HepG2 (cell line): ENCODE results near the gene CACNA1D. TPM values are rescaled to one million over a fixed set of nuclear protein-coding genes. Genes with fewer than 3 reads are reported as not detected.

ENCODE experiments used
- ATF7 ChIP-seq, 2 experiments: fragments of 450-650 bp in 1 of 2; sonication (generic) in 1 of 2; formaldehyde crosslinking in 1 of 2; IDR thresholded peaks; 2 replicates each; pipeline versions ENCODE4 v1.4.0 to v1.6.1; 2016 to 2020; ENCODE audit warnings: antibody characterized with exemption in 1 of 2, mild to moderate bottlenecking in 1 of 2, missing genetic modification reagents in 1 of 2
- BHLHE40 ChIP-seq: IDR thresholded peaks from 2 replicates; pipeline ENCODE4 v1.6.1; 2011; ENCODE audit warnings: low read length, improper control_type of control experiment
- NFIB ChIP-seq: sonication (generic); formaldehyde crosslinking; IDR thresholded peaks from 2 replicates; pipeline ENCODE4 v1.9.0; 2021; ENCODE audit warnings: missing genetic modification reagents, mild to moderate bottlenecking, borderline replicate concordance
- NR2C2 ChIP-seq: sonication (generic); formaldehyde crosslinking; IDR thresholded peaks from 2 replicates; pipeline ENCODE4 v1.4.0; 2020; ENCODE audit warnings: missing genetic modification reagents, mild to moderate bottlenecking, moderate library complexity, borderline replicate concordance
- RELA ChIP-seq: sonication (generic); formaldehyde crosslinking; IDR thresholded peaks from 2 replicates; pipeline ENCODE4 v1.4.0; 2020; ENCODE audit warnings: missing genetic modification reagents
- SMAD9 ChIP-seq: sonication (generic); formaldehyde crosslinking; IDR thresholded peaks from 2 replicates; pipeline ENCODE4 v1.5.1; 2020; ENCODE audit warnings: mild to moderate bottlenecking, missing genetic modification reagents
- WIZ ChIP-seq: sonication (generic); formaldehyde crosslinking; IDR thresholded peaks from 2 replicates; pipeline ENCODE4 v1.5.1; 2020; ENCODE audit warnings: mild to moderate bottlenecking, missing genetic modification reagents
- ZBTB34 ChIP-seq: sonication (generic); formaldehyde crosslinking; IDR thresholded peaks from 2 replicates; pipeline ENCODE4 v1.8.0; 2022; ENCODE audit warnings: mild to moderate bottlenecking, missing genetic modification reagents
- ZIK1 ChIP-seq: sonication (generic); formaldehyde crosslinking; IDR thresholded peaks from 2 replicates; pipeline ENCODE4 v1.5.0; 2020; ENCODE audit warnings: mild to moderate bottlenecking, low read depth, missing genetic modification reagents, borderline replicate concordance
- ZMYM2 ChIP-seq: sonication (generic); formaldehyde crosslinking; IDR thresholded peaks from 2 replicates; pipeline ENCODE4 v1.8.0; 2022; ENCODE audit warnings: mild to moderate bottlenecking, missing genetic modification reagents
- ZNF121 ChIP-seq: sonication (generic); formaldehyde crosslinking; IDR thresholded peaks from 2 replicates; pipeline ENCODE4 v1.5.0; 2020; ENCODE audit warnings: mild to moderate bottlenecking, missing genetic modification reagents
- ZNF564 ChIP-seq: sonication (generic); formaldehyde crosslinking; IDR thresholded peaks from 2 replicates; pipeline ENCODE4 v1.8.1; 2023; ENCODE audit warnings: mild to moderate bottlenecking, missing genetic modification reagents
- ZNF670 ChIP-seq: sonication (generic); formaldehyde crosslinking; IDR thresholded peaks from 2 replicates; pipeline ENCODE4 v1.8.0; 2022; ENCODE audit warnings: mild to moderate bottlenecking, missing genetic modification reagents, borderline replicate concordance
- ZNF713 ChIP-seq: sonication (generic); formaldehyde crosslinking; IDR thresholded peaks from 2 replicates; pipeline ENCODE4 v1.4.0; 2020; ENCODE audit warnings: mild to moderate bottlenecking, missing genetic modification reagents
- ZNF788 ChIP-seq: sonication (generic); formaldehyde crosslinking; IDR thresholded peaks from 2 replicates; pipeline ENCODE4 v1.5.0; 2020; ENCODE audit warnings: mild to moderate bottlenecking, missing genetic modification reagents, borderline replicate concordance
- polyA plus RNA-seq, 8 experiments: library from polyadenylated mRNA; depleted of rRNA in 3 of 8; stranded (reverse) in 7 of 8; unstranded in 1 of 8; fragments of >200 nt; fragmentation: Illumina TruSeq in 4 of 8; extraction: Trizol in 4 of 8; gene quantifications; 2 replicates each; pipeline versions ENCODE4 v1.2.1 to v1.2.3, GENCODE V29; 2011 to 2016; ENCODE audit warnings: low read depth in 4 of 8, missing spikeins in 1 of 8, mixed read lengths in 1 of 8; ENCODE audit not compliant: insufficient read depth in 1 of 8
- total RNA-seq, 5 experiments: library from RNA; depleted of rRNA; stranded (reverse); fragments of >200 nt; fragmentation: Illumina TruSeq; extraction: Trizol; gene quantifications; 2 replicates each; pipeline ENCODE4 v1.2.3, GENCODE V29; 2016; ENCODE audit warnings: low read depth in 1 of 5
- TF ChIP-seq, protein P1 (sequence below): sonication (generic); formaldehyde crosslinking; IDR thresholded peaks from 2 replicates; pipeline ENCODE4 v1.4.0; 2020; ENCODE audit warnings: missing genetic modification reagents
- TF ChIP-seq, protein P2 (sequence below): sonication (generic); formaldehyde crosslinking; IDR thresholded peaks from 2 replicates; pipeline ENCODE4 v1.5.1; 2020; ENCODE audit warnings: mild to moderate bottlenecking, missing genetic modification reagents, moderate library complexity
- TF ChIP-seq, protein P3 (sequence below): sonication (generic); formaldehyde crosslinking; IDR thresholded peaks from 2 replicates; pipeline ENCODE4 v1.9.0; 2021; ENCODE audit warnings: missing genetic modification reagents, borderline replicate concordance
- TF ChIP-seq, protein P4 (sequence below): sonication (generic); formaldehyde crosslinking; IDR thresholded peaks from 2 replicates; pipeline ENCODE4 v1.8.1; 2023; ENCODE audit warnings: mild to moderate bottlenecking, moderate library complexity, missing genetic modification reagents

CACNA1D gene
- total and polyA plus RNA-seq, 2 of the 13 experiments (the other 11 are each of a cell fraction or from before 2014, with no cell fraction given), result 0.26 to 0.38 TPM

GRCh38 chr3:53844262-53845102 is 350.1 kb downstream of the CACNA1D start (continued):
- TF ChIP-seq ZMYM2 (CRISPR knock-in tag), result no peak
- no peak for TF ChIP-seq NFIB
- no peak for TF ChIP-seq SMAD9 (CRISPR knock-in tag)
- TF ChIP-seq RELA (CRISPR knock-in tag), result no peak
- no peak for TF ChIP-seq ZNF564
- TF ChIP-seq, protein P1, sequence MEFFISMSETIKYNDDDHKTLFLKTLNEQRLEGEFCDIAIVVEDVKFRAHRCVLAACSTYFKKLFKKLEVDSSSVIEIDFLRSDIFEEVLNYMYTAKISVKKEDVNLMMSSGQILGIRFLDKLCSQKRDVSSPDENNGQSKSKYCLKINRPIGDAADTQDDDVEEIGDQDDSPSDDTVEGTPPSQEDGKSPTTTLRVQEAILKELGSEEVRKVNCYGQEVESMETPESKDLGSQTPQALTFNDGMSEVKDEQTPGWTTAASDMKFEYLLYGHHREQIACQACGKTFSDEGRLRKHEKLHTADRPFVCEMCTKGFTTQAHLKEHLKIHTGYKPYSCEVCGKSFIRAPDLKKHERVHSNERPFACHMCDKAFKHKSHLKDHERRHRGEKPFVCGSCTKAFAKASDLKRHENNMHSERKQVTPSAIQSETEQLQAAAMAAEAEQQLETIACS, result no peak
- TF ChIP-seq, protein P2, sequence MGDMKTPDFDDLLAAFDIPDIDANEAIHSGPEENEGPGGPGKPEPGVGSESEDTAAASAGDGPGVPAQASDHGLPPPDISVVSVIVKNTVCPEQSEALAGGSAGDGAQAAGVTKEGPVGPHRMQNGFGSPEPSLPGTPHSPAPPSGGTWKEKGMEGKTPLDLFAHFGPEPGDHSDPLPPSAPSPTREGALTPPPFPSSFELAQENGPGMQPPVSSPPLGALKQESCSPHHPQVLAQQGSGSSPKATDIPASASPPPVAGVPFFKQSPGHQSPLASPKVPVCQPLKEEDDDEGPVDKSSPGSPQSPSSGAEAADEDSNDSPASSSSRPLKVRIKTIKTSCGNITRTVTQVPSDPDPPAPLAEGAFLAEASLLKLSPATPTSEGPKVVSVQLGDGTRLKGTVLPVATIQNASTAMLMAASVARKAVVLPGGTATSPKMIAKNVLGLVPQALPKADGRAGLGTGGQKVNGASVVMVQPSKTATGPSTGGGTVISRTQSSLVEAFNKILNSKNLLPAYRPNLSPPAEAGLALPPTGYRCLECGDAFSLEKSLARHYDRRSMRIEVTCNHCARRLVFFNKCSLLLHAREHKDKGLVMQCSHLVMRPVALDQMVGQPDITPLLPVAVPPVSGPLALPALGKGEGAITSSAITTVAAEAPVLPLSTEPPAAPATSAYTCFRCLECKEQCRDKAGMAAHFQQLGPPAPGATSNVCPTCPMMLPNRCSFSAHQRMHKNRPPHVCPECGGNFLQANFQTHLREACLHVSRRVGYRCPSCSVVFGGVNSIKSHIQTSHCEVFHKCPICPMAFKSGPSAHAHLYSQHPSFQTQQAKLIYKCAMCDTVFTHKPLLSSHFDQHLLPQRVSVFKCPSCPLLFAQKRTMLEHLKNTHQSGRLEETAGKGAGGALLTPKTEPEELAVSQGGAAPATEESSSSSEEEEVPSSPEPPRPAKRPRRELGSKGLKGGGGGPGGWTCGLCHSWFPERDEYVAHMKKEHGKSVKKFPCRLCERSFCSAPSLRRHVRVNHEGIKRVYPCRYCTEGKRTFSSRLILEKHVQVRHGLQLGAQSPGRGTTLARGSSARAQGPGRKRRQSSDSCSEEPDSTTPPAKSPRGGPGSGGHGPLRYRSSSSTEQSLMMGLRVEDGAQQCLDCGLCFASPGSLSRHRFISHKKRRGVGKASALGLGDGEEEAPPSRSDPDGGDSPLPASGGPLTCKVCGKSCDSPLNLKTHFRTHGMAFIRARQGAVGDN, result peak; percentile 88
- no peak for TF ChIP-seq BHLHE40
- TF ChIP-seq, protein P3, sequence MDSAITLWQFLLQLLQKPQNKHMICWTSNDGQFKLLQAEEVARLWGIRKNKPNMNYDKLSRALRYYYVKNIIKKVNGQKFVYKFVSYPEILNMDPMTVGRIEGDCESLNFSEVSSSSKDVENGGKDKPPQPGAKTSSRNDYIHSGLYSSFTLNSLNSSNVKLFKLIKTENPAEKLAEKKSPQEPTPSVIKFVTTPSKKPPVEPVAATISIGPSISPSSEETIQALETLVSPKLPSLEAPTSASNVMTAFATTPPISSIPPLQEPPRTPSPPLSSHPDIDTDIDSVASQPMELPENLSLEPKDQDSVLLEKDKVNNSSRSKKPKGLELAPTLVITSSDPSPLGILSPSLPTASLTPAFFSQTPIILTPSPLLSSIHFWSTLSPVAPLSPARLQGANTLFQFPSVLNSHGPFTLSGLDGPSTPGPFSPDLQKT, result no peak
- no peak for TF ChIP-seq ZNF788
- TF ChIP-seq, protein P4, sequence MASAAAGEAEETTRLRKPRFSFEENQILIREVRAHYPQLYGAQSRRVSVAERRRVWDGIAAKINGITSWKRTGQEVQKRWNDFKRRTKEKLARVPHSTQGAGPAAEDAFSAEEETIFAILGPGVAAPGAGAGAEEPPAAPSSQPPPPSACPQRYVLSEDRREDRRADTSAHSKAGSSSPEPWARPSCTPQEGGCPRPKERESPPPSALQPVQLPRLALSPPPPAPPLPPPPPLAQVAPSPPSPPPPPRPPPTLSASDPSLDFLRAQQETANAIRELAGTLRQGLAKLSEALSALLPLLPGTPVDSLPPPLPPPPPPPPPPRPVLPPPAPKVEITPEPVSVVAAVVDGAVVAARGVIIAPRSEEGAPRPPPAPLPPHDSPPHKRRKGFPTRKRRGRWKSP (CRISPR knock-in tag), result 0 out of 2 replicates have a peak, but pooled peaks have one; percentile 5
- no peak for TF ChIP-seq ZNF713 (CRISPR knock-in tag)
- 0 out of 2 replicates have a peak, but pooled peaks have one; percentile 33 for TF ChIP-seq ZBTB34
- no peak for TF ChIP-seq ZNF670 (CRISPR knock-in tag)
- no peak for TF ChIP-seq ZIK1 (CRISPR knock-in tag)
- peak; percentile 58; the same call in 1 of the 2 replicates for TF ChIP-seq NR2C2 (CRISPR knock-in tag)
- TF ChIP-seq WIZ, result no peak
- TF ChIP-seq ZNF121, result no peak
- no peak for TF ChIP-seq ATF7 (IDR thresholded peaks at IDR 0.05)
- no peak for TF ChIP-seq ATF7 (CRISPR knock-in tag; IDR thresholded peaks at IDR 0.05)
